ENCODE results near the gene TEX29.

TEX29 gene

GRCh38 chr13:111367340-111367739, 46.9 kb downstream of the TEX29 start:
- DNase-seq (ENCODE audit: low read depth in 1 of 2, low spot score in 1 of 2) = no peak

- no peak for DNase-seq (ENCODE audit: low read depth in 1 of 2, low spot score in 1 of 2)
These were observed 47.6 kb downstream of the TEX29 start for GRCh38 chr13:111368091-111368490.

GRCh38 chr13:111370147-111370546, 49.7 kb downstream of the TEX29 start:
- no peak for DNase-seq (ENCODE audit: low read depth in 1 of 2, low spot score in 1 of 2)

- DNase-seq (ENCODE audit: low read depth in 1 of 2, low spot score in 1 of 2) = no peak
These were observed 50.4 kb downstream of the TEX29 start for GRCh38 chr13:111370570-111371535.

GRCh38 chr13:111371720-111372119, 51.3 kb downstream of the TEX29 start:
- DNase-seq (ENCODE audit: low read depth in 1 of 2, low spot score in 1 of 2) = no peak

GRCh38 chr13:111372651-111373425, 52.4 kb downstream of the TEX29 start:
- DNase-seq (ENCODE audit: low read depth in 1 of 2, low spot score in 1 of 2) = no peak

GRCh38 chr13:111373486-111373885, 53.0 kb downstream of the TEX29 start:
- DNase-seq (ENCODE audit: low read depth in 1 of 2, low spot score in 1 of 2) = no peak

- DNase-seq (ENCODE audit: low read depth in 1 of 2, low spot score in 1 of 2) = no peak
These were observed 60.0 kb downstream of the TEX29 start for GRCh38 chr13:111380431-111380830.

GRCh38 chr13:111382411-111382810, 62.0 kb downstream of the TEX29 start:
- no peak for DNase-seq (ENCODE audit: low read depth in 1 of 2, low spot score in 1 of 2)

- DNase-seq (ENCODE audit: low read depth in 1 of 2, low spot score in 1 of 2) = no peak
These were observed 62.4 kb downstream of the TEX29 start for GRCh38 chr13:111382877-111383276.

GRCh38 chr13:111383591-111384440, 63.4 kb downstream of the TEX29 start:
- no peak for DNase-seq (ENCODE audit: low read depth in 1 of 2, low spot score in 1 of 2)

- DNase-seq (ENCODE audit: low read depth in 1 of 2, low spot score in 1 of 2) = no peak
These were observed 64.2 kb downstream of the TEX29 start for GRCh38 chr13:111384441-111385182.

- DNase-seq (ENCODE audit: low read depth in 1 of 2, low spot score in 1 of 2) = no peak
These were observed 64.9 kb downstream of the TEX29 start for GRCh38 chr13:111385183-111385857.

GRCh38 chr13:111387026-111387871, 66.8 kb downstream of the TEX29 start:
- no peak for DNase-seq (ENCODE audit: low read depth in 1 of 2, low spot score in 1 of 2)

- no peak for DNase-seq (ENCODE audit: low read depth in 1 of 2, low spot score in 1 of 2)
These were observed 67.6 kb downstream of the TEX29 start for GRCh38 chr13:111387945-111388600.

GRCh38 chr13:111388851-111389500, 68.5 kb downstream of the TEX29 start:
- no peak for DNase-seq (ENCODE audit: low read depth in 1 of 2, low spot score in 1 of 2)

- no peak for DNase-seq (ENCODE audit: low read depth in 1 of 2, low spot score in 1 of 2)
These were observed 69.4 kb downstream of the TEX29 start for GRCh38 chr13:111389621-111390521.

Measured in stimulated activated CD4-positive, alpha-beta T cell treated with anti-CD3 and anti-CD28 coated beads, Interleukin-15, amount 100 ng/mL, for 1 hour (primary cell).